Right lobe of liver (tissue), 4 donors: ENCODE data around the gene SOWAHB.

Experiments used
- POLR2A ChIP-seq: fragments of 450-650 bp; IDR thresholded peaks from one replicate; pipeline ENCODE4 v1.6.1; 2017; ENCODE audit warnings: antibody characterized with exemption, mild to moderate bottlenecking
- TF ChIP-seq, protein P1 (sequence below), 4 donors: fragments of 200-600 bp in 3 of 4; fragments of 450-650 bp in 1 of 4; IDR thresholded peaks; one replicate each; pipeline versions ENCODE4 v1.5.1 to v1.8.0; 2016 to 2022; ENCODE audit warnings: antibody characterized with exemption in 4 of 4, mild to moderate bottlenecking in 2 of 4
- donor health status: DM: no; HTN: no; CAD: no.
- donor health status: DM: no; HTN: no; CAD: no.
- donor health status: DM: no; HTN: yes; CAD: no.

DNA sequence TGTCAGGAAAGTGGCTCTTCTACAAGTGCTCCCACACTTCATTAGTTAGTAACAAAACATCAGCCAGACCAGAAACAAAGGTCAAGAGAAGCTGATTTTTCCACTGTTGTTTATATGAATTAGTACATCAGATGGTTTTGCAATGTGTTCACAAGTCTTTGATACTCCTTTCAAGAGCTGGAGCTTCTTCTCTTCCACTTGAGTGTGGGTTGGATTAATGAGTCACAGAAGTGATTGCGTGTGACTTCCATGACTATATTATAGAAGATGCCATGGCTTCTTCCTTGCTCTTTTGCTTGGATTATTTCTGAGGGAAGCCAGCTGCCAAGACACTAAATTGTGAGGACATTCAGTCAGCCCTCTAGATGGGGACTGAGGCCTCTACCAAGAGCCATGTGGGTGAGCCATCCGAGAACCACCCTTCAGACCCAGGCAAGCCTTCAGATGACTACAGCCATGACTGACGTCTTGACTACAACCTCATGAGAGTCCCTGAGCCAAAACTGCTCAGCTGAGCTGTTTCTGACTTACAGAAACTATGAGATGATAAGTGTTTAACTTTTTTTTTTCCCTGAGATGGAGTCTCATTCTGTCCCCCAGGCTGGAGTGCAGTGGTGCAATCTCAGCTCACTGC lies 18.1 kb downstream of the SOWAHB start:
- TF ChIP-seq, protein P1, sequence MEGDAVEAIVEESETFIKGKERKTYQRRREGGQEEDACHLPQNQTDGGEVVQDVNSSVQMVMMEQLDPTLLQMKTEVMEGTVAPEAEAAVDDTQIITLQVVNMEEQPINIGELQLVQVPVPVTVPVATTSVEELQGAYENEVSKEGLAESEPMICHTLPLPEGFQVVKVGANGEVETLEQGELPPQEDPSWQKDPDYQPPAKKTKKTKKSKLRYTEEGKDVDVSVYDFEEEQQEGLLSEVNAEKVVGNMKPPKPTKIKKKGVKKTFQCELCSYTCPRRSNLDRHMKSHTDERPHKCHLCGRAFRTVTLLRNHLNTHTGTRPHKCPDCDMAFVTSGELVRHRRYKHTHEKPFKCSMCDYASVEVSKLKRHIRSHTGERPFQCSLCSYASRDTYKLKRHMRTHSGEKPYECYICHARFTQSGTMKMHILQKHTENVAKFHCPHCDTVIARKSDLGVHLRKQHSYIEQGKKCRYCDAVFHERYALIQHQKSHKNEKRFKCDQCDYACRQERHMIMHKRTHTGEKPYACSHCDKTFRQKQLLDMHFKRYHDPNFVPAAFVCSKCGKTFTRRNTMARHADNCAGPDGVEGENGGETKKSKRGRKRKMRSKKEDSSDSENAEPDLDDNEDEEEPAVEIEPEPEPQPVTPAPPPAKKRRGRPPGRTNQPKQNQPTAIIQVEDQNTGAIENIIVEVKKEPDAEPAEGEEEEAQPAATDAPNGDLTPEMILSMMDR (IDR thresholded peaks at IDR 0.05), result no peak
- no peak for TF ChIP-seq POLR2A
